Stimulated activated CD4-positive, alpha-beta T cell treated with anti-CD3 and anti-CD28 coated beads, Interleukin-15, amount 100 ng/mL, for 1 hour (primary cell): ENCODE data around the gene HTR3B.
"Not testable (repeated sequence)": the region's sequence is repeated elsewhere in the genome, so short reads cannot be mapped to it uniquely, and the experiment has no call there.

Experiments used
- DNase-seq, 2 donors: peaks; one replicate each; pipeline ENCODE4 v3.0.0-alpha.2; 2020; ENCODE audit warnings: low read depth in 1 of 2, low spot score in 1 of 2

The HTR3B gene

DNA sequence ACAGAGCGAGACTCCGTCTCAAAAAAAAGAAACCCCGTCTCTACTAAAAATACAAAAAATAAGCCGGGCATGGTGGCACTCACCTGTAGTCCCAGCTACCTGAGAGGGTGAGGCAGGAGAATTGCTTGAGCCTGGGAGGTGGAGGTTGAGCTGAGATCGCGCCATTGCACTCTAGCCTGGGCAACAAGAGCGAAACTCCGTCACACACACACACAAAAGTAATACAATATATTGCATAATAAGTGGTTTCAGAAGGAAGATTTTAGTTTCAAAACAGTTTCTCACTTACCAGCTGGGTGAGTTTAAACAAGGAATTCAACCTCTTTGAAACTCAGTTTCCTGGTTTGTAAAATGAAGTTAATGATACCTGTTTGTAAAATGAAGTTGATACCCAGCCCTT lies 37.7 kb downstream of the HTR3B start:
- no peak for DNase-seq

DNA sequence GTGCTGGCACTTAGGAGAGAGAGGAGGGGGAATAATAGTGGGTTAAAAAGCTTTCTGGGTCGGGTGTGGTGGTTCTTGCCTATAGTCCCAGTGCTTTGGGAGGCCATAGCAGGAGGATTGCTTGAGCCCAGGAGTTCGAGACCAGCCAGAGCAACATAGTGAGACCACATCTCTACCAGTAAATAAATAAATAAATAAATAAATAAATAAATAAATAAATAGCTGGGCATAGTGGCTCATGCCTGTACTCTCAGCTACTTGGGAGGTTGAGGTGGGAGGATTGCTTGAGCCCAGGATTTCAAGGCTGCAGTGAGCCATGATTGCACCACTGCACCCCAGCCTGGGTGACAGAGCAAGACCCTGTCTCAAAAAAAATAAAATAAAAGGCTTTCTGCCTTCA lies 41.6 kb downstream of the HTR3B start:
- DNase-seq, result not testable (repeated sequence)

DNA sequence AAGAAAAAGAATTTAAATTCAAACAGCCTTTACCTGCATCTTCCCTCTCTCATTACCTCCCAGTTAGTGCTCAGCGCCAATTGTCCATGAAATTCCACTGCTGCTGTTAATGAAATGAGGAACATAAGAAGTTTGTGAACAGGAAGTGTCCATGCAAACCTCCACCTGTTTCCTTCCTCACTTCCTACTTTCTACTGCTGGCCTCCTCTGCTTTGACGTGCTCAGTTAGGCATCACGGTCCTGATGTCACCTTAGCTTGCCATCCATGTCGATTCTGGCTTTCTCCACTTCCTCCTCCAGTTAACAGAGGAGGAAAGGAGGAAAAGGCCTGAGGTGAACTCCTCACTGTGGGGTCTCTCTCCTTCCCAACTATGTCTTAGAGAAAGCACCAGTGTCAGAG lies 43.4 kb downstream of the HTR3B start:
- no peak for DNase-seq

DNA sequence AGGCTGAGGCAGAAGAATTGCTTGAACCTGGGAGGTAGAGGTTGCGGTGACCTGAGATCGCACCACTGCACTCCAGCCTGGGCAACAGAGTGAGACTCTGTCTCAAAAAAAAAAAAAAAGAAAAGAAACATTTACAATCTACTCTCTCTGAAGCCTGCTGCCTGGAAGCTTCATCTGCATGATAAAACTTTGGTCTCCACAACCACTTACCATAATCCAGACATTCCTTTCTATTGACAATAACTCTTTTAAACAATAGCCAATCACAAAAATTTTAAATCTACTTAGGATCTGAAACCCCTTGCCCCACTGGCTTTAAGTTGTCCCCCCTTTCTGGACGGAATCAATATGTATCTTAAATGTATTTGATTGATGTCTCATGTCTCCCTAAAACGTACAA lies 45.3 kb downstream of the HTR3B start:
- no peak for DNase-seq

DNA sequence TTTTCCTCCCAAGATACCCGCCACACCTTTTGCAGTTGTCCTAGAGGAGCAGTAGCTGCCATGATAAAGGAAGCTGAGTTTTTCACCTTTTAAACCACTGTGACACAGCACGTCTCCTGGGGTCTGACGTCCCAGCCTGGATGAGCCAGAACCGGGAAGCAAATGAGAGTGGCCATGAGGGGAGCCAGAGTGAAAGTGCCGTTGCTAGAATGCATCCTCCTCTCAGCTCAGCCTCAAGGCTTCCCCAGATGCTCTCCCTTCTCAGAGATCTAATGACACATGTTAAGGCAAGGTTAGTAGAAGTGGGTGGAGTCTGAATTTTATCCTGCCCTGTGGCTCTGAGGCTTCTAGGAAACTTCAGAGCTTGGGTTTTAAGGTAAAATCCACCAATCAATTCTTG lies 46.9 kb downstream of the HTR3B start:
- no peak for DNase-seq

DNA sequence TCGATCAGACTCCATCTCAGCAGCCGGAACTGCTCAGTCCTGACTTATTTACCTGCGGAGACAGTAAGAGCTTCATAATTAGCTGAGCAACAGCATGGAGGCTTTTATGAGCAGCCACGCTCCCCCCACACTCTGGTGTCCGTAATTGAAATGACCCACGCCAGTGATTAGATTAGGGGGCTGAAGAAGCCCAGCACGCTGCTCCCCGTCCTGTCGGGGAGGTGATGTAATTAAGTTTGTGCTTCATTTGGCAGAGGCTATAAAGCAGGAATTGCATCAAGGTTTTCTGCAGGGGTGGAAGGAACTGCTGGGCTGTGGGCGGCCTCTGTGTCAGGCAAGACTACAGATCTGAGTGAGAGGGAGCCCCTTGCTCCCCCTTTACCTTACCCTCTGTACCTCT lies 47.5 kb downstream of the HTR3B start:
- no peak for DNase-seq

DNA sequence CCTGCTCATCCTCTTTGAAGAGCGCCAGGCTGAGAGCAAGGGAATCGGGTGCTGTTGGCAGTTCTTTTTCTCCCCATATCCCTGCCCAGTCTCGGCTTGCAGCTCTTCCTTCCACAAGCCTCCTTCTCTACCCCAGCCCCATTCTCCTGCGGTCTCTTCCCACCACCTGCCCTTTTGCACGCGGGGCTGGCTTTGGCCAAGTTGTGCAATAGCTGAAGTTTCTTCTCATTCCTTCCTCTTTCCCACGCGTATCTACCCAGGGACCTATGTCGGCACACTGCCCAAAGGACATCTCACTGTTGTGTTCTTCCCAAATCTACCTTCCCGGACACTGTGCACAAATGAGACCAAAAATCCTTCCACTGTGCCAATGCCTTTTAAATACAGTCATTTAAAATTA lies 48.0 kb downstream of the HTR3B start:
- no peak for DNase-seq

DNA sequence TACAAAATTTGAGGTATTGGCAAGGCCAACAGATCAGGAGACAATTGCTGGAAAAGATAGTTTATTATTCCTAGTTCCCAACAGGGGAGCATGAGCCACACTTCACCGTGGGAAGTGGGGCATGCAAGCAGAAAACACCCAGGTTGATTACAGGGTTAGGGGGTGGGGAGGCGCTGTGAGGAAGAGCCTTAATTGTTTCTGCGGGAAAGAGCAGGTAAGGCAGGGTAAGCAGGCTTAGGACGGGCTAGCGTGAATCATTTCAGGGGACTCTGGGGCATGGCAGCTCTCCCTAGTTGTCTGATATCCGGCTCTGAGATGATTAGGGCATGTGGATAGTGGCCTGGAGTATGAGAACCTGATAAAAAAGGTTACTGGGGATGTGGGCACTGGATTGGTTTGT lies 49.6 kb downstream of the HTR3B start:
- no peak for DNase-seq

DNA sequence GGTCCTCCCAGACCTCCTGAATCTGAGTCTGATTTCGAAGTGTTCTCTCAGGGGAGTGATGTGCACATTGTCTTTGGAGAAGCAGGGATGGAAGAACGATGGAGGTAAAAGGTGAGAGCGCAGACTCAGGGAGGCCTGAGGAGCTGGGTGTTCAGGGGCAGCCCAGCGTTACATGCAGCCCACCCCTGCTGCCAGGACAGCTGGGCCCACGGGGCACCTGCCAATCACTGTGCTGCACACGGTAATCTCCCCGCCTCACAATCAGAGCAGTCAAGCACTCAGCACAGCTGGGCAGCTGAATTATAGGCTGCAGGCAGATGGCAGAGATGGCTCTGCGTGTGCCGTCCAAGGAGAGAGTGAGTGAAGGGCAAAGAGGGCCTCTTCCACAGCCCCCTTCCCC lies 52.4 kb downstream of the HTR3B start:
- DNase-seq, result no peak

DNA sequence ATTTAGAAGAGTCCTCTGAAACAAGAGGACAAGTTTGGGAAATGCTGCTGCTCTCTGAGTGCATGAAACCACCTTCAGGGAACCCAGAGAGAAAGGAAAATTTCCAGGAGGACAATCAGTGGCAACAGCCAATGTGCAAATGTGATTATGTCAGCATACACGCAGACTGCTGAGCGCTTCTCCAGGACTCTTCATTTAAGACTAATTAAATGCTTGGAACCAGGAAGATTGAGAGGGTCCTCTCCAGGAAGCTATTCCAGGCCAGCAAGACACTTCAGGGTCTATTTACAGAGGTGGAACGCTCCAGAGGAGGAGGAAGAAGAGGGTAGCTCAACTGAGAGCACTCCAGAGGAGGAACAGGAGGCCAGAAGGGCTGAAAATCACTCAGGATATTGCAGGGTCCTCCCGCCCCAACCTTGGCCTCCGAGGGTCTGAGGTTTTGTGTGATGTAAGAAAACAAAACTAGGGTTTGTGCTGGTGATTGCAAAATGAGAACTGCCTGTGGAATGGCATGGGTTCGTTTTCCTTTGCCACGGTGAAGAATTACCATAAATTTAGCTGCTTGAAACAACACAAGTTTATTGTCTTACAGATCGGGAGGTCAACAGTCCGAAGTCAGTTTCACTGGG lies 56.2 kb downstream of the HTR3B start:
- DNase-seq, result no peak

DNA sequence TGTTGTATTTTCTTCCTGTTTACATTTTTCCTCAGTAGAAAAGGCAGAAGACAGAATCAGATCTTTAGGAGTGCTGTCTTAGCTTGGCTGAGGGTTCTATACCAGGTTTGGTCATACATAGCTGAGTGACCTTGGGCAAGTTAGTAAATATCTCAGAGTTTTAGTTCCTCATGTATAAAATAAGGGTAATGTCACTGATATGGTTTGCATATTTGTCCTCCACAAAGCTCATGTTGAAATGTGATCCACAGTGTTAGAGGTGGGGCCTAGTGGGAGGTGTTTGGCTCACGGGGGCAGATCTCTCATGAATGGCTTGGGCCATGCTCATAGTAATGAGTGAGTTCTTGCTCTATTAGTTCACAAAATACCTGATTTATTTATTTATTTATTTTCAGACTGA lies 62.8 kb downstream of the HTR3B start:
- no peak for DNase-seq

DNA sequence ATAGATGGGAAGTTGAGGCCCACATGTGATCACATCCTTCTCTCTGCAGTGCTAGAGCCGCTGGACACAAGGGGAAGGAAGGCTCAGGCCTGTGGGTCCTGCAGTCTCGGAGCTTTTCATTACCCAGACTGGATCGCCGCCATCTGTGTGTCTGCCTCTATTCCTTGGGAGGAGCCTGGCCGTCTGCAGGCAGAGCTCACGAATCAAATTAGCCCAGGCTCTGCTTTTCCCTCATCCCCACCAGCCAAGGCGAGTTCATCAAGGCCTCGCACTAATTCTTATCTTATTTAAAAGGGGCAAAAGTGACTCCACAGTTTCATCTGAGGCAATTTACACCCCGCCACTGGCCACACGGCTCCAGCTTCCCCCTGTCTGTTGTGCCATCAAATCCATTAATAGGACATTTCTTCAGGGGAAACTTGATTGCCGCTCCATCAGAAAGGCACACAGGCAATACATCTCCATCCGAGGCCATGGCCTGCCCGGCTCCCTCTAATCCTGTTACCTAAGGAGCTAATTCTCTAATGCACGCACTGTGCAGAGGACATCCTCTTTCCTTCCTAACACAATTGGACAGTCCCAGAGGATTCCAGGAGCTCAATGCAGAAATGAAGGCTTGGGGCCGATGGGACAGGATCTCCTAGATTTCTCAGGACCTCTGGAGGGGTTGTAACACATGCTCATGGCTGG lies 67.1 kb downstream of the HTR3B start:
- no peak for DNase-seq

DNA sequence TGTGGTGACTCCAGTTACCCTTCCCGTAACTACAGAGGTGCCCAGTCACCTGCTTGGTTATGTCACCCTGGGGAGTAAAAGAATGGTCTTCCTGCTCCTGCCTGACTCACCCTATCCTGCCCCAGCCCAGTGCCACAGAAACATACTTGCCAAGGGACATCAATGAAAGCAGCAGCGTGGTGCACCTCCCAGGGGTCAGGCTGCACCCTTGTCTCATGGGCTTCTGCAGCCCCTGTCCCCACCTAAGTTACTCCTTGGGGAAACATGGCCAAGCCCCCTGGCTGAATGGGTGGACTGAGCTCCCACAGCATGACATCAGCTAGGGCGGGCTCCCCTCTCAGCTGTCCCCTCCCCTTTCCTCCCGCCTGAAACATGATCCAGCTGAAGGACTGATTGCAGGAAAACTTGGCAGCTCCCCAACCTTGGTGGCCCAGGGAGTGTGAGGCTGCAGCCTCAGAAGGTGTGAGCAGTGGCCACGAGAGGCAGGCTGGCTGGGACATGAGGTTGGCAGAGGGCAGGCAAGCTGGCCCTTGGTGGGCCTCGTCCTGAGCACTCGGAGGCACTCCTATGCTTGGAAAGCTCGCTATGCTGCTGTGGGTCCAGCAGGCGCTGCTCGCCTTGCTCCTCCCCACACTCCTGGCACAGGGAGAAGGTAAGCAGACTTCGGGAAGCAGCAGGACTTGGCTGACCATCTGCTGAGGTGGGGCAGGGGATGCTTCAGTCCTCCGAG lies 70.3 kb downstream of the HTR3B start, which contains the start of gene HTR3A:
Gene HTR3A (plus strand): TSS at position 368 of the 730 bp plus-strand sequence. CDS start 218 bp downstream, at position 586.
- DNase-seq, result no peak

DNA sequence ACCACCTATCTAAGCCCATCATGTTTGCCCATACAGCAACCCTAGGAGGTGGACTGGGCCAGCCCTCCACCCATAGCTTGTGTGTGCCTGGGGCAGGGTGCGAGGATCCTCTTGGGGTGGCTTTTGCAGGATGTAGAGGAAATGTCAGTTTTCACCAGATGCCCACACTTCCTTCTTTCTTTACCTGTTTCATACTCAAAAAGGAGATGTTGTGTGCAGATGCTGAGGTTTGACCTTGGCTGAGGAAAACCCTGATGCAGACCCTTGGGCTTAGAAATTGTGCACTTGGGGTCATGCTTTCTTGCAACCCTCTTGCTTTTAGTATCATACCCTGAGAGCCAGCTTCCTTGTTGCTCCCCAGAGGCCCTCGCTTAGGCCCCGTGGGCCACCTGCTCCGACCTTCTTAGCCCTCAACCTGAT lies 72.5 kb downstream of the HTR3B start:
- no peak for DNase-seq

DNA sequence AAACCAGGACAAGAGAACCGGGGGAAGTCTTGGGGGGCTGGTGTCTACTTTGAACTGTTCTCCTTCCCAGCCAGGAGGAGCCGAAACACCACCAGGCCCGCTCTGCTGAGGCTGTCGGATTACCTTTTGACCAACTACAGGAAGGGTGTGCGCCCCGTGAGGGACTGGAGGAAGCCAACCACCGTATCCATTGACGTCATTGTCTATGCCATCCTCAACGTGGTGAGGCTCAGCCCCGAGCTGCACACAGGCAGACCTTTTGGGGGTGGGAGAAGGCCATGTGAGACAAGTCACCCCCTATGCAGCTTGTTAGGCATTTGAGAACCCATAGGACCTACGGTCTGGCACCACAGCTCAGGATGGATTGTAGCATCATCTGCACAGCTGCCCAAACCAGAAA lies 73.1 kb downstream of the HTR3B start:
- no peak for DNase-seq

DNA sequence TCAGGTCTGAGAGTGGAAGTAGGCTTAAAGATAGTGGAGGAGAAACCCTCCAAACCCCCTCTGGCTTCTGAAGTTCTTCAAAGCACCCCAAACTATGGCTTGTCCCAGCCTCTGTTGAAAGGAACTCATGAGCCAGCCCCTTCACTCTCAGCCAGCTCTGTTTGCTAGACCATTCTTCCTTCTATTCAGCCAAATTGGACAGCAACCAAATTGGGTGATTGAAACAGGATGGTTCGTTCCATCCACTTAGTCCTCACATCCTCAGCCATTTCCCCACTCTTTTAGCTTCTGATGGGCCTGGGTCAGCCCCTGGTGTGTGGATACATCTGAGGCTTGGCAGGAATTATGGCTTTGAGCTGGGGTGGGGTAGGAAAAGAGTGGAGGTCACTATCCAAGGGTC lies 74.8 kb downstream of the HTR3B start:
- DNase-seq, result no peak

DNA sequence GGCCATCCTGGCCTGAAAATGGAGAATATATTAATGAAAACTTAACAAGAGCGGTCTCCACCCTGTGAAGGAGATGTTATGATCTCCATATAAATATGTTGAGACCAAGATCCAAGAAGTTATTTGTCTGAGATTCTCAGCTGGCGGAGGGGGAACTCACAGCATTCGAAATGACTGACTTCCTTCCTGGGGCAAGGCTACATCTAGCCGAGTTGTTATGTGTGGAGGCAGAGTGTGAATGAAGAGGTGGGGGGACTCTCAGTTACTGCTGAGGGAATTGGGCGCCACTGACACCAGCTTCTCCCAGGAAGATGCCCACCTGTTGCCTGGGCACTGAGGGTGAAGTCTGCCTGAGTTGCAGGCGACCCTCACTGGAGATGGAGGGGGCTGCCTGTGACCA lies 76.2 kb downstream of the HTR3B start:
- no peak for DNase-seq

DNA sequence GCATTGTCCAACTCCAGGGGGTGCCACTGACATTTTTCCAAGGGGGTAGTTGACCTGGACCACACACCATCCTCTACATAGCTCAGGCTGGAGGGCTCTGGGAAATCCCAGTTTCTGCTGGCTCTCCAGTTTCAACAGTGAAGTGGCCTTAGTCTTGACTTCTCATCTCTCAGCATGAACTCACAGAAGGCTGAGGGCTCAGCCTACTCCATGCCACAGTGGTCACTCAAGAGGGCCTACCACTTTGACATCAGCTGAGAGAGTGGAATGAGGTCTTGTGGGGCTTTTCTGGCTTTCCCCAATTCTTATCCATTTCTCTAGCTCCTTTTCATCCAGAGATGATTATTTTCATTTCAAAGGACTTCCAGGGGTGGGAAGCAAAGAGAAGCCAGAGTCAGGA lies 77.7 kb downstream of the HTR3B start:
- no peak for DNase-seq

DNA sequence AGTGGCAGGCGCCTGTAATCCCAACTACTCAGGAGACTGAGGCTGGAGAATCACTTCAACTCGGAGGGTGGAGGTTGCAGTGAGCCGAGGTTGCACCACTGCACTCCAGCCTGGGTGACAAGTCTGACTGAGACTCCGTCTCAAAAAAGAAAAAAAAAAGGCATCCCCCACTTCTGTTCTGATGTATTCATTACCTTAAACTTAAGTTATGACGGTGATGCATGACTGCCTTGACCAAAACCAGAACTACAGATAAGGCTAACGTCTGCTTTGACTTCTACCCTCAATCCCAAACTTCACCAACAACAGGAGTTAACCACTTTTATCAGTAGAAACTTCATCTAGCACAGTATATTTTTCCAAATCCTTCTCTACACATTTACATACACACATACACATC lies 80.2 kb downstream of the HTR3B start:
- no peak for DNase-seq

DNA sequence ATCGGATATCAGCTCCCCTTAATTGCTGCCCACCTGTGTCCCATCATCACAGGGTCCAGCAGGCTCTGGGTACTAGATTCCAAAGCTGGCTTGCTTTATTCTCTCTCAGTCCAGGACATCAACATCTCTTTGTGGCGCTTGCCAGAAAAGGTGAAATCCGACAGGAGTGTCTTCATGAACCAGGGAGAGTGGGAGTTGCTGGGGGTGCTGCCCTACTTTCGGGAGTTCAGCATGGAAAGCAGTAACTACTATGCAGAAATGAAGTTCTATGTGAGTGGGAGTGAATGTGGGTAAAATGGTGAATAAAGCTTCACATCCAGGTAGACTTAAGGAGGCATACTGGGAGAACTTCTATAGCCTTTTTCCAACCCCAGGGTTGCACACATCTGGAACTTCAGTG lies 81.3 kb downstream of the HTR3B start:
- no peak for DNase-seq

DNA sequence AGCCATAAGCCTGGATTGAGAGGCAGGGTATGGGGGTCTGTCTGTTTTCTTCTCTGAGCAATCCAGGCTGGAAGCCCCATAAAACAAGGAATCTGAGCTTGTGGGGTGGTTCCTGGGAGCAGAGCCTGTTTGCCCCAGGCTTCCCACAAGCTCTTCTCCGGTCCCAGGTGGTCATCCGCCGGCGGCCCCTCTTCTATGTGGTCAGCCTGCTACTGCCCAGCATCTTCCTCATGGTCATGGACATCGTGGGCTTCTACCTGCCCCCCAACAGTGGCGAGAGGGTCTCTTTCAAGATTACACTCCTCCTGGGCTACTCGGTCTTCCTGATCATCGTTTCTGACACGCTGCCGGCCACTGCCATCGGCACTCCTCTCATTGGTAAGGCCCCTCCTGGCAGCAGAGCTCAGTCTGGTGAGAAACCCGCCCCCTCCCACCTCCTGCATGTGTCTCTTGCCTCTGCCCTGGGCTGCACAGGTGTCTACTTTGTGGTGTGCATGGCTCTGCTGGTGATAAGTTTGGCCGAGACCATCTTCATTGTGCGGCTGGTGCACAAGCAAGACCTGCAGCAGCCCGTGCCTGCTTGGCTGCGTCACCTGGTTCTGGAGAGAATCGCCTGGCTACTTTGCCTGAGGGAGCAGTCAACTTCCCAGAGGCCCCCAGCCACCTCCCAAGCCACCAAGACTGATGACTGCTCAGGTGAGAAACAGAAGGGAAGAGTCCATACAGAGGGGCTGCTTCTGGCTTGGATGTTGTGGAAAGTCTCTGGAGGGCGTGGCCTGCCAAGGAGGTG lies 82.0 kb downstream of the HTR3B start:
- DNase-seq, result no peak

DNA sequence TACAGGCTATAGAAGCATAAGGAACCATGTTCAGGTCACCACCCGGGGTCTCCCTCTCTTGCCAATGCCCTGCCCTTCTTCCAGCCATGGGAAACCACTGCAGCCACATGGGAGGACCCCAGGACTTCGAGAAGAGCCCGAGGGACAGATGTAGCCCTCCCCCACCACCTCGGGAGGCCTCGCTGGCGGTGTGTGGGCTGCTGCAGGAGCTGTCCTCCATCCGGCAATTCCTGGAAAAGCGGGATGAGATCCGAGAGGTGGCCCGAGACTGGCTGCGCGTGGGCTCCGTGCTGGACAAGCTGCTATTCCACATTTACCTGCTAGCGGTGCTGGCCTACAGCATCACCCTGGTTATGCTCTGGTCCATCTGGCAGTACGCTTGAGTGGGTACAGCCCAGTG lies 84.8 kb downstream of the HTR3B start:
- no peak for DNase-seq
